ENCODE data around the gene TBX5.

The TBX5 gene

DNA sequence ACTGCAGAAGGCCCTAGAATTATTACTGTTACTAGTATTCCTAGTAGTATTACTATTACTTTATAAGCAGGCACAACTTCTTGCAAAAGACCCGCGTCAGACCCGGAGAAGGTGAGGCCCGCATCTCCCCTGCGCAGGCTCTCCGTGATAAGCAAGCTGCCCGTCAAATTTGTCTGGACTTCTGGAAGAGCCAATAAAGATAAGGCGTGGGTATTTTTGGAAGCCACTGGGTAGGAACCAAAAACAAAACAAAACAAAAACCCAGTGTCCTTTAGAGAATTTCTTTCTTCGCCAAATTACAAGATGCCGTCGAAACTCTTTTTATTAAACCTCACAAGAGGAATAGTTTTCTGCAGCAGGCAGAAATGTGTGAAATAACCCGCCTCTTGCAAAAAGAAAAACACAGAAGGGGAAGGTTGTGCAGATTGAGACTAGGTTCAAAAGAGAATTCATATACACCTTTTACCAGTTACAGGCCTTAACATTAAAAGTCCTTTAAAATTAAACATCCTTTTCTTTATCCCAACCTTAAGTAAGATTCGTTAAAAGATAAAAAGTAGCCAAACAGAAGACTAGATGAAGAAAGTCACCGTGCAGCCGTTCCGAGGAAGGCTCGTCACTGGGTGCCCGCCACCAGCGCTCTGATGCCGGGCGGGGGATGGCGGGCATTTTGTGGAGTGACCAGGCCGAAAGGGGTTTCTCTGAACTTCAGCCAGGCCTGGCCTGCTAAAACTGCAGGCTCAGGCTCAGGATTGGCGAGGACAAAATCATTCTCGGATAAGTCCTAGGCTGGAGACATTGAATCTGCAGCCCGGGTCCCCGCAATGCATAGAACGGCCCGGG lies 1.6 kb downstream of the TBX5 start:
- DNase-seq: no peak

DNA sequence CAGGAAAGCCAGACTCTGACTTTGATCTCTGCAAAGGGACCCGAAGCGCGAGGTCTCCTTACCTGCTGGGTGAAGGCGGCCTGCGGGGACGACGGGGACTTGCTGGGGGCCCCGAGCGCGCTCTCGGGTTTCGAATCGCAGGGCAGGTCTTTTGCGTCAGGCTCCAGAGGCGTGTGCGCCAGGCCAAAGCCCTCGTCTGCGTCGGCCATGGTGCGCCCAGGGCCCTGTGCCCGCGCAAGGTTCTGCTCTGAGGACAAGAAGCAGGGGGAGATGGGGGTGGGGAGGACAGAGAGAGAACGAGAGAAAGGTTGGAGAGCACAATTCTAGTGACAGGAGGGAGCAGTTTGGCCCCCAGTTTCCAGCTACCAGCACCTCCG lies 2.3 kb downstream of the TBX5 start:
- DNase-seq: no peak

DNA sequence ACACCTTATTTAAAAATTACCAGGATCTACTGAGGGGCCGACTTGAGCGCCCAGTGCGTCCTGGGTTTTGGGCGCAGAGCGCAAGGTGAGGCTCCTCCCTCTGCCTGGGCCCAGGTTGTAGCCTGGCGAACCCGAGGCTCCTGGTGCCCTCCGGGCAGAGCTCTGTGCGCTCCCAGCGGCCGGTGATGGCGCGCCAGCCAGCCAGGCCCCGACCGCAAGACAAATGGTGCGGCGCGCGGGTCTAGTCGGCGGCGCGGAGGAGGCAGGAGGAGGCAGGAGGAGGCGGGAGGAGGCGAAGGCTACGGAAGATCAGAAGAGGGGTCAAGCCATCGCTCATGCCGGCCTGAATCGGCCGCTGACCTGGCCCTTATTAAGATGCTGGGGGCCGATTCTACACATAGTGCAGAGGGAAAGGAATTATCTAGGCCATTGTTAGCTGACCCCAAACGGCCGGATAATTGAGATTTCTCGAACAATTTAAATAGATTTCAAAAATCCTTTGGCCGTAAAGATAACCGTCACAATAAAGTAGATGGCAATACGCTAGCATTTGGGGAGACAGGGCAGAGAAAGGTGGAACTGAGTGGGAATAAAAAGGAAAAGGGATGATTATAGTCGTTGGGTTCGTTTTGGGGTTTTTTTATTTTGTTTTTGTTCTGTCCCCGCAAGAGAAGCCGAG lies 2.8 kb downstream of the TBX5 start:
- DNase-seq: no peak

DNA sequence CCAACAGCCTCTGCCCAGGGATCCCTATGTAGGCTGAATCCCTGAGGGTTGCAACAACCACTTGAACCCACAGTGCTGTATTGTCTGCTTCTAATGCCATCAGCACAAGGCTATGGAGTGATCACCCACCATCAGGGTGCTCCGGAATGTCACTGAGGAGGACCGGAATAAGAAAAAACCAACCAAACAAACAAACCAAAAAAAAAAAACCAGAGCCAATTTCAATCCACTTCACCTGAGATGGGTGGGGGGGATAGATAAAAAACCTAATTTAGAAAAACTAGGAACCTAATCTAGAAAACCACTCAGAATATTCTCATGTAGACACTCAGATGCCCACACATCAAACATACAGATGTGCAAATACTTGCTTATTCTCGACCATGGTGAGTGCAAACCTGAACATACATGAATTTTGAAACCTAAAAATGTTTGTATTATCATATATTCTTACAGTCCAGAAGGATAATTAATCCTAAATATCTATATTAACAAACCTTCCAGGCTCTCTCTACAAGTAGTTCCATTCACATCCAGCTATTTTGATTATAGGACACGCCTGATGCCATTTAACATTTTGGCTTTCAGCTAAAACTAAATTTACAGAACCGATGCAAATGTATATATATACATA lies 3.7 kb downstream of the TBX5 start:
- no peak for DNase-seq

DNA sequence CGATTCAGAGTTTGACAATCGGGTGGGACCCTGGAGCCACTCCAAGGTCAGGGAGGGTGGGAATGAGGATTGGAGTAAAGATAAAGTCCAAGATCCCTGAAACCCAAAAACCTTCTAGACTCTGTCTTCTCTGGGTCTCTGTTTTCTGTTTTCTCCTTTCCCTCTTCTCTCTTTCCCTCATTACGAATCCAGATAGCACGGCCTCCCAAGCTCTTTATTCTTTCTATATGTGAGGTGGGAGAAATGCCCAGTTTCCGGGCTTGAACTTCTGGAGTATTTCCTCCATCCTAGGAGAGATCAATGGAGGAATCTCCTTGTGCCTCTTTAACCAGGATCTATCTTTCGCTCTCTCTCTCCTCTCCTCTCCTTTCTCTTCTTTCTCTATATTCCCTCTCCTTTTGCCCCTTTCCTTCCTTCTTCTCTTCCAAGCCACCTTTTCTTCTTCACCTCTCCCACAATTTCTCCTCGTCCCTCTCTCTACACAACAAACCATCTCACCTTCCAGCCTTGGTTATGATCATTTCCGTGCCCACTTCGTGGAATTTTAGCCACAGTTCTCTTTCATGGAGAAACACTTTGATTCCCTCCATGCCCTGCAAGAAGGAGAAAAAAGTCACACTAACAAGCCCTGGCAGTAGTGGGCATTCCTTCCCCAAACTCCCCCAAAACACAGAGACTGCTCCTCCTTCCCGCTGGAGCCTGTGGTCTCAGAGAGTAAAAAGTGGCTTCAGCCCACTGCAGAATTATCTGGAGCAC lies 4.4 kb downstream of the TBX5 start:
- DNase-seq: no peak

DNA sequence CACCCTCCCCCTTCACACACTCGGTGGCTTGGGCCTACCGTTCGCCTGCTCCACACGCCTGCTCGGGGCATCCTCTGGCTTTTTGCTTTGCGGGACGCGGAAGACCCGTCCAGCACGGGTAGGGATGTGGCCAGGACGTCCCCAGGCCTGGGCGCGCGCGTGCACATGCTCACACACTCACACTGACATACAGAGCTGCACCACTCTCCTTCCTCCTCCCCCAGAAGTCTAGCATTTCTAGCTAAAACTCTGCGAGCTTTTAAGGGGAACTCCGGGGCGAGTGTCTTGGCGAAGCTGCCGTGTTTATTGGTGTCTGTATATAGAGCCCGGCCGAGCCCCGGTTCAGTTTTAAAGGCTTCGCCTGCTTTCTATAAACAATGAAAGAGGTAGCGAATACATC lies 5.0 kb downstream of the TBX5 start:
- DNase-seq: no peak

DNA sequence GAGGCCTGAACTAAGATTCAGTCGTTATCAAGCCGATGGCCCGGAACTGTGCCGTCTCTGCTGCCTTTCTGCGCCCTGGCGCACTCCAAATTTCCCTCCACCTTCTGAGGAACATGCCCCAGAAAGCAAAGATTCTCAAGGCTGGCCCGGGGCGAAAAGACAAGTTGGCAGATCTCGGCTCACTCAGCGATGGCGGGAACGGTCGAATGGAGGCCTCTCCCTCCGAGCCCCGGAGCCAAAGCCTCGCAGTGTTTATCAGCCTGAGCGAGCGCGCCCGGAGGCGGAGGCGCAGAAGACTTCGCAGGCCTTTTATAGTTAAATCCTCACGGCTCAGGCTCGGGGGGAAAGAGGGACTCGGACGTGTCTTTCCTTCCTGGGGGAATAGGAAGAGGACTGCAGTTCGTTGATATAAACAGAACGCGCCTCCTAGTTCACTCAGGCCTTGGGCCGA lies 5.6 kb downstream of the TBX5 start:
- DNase-seq: no peak

DNA sequence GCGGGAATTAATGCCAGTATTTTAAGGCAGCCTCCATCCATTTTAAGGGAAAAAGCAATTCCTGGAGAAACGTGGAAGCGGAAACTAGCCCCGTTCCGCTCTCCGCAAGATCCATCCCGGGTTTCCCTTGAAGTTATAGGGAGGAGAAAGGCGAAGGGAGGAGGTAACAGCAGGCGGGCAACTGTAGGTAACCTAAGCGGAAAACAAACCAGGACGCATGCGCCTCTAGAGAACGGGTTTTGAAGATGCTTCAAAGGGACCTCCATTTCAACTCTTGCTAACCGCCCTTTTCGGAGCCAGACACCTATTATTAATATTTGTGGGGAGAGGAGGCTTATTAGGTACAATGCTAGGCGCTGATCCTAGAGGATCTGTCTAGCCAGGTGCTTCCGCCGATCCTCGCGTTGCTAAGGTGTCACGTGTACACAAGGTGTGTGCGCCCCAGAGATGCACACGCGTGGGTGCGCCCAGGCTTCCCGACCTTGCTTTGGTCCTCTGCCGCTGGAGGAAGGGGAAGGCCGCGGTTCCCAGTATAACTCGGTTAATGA lies 6.2 kb downstream of the TBX5 start:
- DNase-seq: no peak

DNA sequence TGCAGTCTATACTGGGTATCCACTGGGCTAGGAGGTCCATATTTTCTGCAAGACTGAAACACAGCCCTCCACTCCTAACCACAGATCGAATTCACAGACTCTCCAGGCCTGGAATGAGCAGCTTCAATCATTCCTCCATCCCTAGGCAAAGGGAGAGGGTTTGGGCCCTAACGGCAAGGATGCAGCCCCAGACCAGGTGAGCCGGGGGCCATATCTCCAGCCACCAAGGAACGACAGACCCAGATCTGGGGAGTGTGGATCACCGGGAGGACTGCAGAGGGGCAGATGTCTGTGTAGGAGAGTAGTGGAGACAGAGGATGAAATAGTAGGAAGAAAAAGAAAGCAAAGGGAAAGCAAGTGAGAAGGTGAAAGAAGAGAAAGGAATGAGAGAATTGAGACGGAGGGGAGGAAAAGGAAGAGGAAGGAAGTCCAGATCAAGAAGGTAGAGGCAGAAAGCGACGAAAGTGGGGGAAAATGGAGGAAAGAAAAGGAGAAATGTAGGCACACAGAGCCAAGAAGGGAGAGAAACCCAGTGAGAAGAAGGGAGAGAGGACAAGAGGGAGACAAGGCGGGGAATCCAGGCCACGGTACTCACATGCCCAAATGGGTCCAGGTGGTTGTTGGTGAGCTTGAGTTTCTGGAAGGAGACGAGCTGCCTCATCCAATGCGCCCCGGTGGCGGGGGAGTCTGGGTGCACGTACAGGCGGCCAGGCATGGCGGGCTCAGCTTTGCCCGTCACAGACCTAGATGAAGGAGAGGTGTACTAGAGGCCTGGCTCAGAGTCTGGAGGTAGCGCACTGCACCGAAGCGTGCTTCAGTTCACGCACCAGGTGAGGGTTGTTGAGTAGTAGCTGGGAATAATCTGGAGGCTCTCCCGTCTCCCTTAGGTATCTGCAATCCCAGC lies 7.7 kb downstream of the TBX5 start:
- no peak for DNase-seq

DNA sequence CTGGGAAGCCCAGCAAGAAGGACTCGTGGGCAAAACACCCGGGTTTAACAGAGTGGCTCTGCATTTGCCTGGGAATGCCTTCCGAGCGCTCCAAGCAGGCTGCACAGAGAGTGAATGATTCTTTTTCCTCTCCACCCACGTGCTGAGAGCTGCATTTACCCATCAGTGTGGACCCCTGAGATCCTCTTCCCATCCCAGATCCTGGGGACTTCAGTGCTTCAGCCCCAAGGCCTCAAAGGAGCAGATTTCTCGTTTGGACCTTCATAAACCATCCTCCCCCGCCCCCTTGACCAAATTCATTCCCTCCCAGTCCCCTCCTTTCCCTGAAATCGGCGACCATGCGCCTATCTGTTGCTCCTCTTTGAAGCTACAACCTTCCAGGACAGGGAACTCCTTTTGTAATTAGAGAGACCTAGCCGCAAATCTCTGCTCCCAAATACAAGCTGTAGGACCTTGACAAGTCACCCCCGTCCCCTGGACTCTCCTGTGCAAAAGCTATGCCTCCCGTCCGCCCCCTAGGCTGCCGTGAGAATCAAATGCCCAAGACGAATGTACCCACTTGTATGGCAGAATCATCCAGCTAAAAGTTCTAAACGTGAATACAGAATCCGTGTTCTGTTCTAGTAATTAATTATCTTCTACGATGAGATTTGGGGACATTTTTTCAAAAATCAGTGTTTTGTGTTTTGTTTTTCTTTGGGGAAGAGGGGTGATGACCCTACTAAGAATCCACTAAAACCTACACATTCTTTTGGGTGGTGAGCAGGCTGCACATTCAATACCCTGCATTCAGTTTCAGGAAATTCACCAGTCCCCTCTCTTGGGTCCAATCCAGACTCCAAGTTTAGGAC lies 8.8 kb downstream of the TBX5 start:
- DNase-seq: no peak

DNA sequence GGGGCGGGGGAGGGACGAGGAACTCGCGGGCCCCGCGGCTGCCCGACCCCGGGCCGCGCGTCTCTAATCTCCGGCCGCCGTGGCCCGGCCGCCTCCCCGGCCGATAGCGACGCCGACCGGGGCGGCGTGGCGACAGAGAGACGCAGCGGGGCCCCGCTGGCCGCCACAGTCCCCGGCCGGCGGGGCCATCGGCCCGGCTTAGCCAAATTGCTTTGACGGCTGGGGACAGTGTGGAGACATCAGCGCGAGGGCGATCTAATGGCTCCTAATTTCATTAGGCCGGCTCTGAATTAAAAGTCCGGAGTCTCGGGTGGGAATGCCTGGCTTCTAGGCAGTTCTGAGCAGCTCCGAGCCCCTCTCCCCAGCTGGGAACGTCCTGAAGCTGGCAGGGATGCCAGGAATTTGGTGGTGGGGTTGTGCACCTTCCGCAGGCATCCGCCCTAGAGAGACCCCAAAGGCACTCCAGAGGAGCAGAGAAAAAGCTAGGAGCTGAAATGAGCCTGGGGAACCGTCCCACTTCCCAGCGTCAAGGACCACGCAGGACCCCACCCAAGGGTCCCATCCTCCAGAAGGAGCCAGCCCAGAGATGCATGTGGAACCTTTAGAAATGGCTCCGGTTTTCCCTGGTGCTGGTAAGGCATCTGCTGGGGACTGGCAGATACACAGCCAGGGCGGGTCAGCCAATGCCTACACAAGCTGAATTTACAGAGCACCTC lies 9.6 kb downstream of the TBX5 start:
- no peak for DNase-seq

DNA sequence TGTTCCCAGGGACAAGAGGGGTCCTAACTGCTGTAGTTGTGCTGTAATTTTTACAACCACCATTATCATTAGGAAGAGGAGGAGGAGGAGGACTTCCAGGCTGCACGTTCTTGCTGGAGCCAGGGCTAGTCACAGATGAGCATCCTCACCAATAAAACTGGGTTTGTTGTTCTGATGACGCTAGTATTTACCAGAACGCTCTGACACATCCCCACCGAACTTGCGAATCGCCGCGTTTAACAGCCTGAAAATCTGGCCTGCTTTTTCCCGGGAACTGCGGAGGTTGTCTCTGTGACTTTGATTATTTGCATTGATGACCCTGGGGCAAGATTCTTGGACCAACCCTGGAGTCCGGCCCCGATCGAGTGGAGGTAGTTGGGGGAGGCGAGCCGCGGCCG lies 10.2 kb downstream of the TBX5 start:
- no peak for DNase-seq

DNA sequence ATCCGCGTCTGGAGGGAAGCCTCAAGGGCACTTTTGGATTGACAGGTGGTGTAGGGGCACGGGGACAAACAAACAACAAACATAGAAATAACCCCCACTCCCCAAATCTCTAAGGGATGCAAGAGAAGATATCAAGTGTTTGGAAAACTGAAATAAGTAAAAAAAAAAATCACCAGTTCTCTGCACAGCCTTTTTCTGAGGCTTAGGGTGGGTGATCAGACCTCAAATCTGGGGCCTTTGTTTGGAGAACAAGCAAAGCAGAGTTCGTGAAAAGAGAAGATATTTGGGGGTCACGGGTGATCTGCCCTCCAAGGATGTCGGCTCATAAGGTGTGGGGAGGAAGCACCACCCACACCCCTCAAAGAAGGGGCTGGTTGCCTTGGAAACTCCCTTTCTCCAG lies 10.7 kb downstream of the TBX5 start:
- no peak for DNase-seq

DNA sequence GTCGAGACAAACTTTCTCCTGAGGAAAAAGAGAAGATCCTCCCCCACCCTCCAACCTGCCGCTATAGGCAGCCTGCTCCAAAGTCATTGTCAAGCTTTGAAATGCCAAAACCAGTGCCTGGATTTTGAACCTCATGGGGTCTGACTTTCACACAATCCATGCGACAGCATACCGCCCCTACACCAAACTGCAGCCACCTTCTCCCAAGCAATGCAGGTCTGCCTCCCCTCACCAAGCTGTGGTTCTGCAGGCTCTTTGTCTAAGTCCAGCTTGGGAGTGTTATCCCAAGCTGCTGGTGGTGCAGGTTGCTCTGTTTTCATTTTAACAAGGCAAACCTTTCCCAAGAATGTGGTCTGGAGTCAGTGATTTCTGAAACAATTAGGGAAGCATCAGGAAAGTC lies 12.4 kb downstream of the TBX5 start:
- no peak for DNase-seq

DNA sequence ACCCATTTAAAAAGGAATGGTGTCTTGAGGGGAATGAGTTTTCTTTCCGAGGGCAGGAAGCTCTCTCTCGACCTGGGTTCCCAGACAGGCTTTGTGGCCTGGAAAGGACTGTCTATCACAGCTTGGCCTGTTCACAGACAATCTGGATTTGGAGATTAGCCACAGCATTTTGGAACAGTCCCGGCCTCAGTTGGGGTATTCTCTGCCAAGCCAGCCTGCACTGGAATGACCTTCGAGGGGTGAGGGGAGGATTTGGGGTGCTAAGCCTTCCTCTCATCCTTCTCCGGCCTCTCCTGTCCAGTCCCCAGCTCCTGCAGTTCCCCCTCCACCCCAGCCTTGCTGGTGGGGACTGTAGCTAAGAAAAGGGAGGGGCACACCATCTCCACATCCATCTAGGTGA lies 13.0 kb downstream of the TBX5 start:
- no peak for DNase-seq

DNA sequence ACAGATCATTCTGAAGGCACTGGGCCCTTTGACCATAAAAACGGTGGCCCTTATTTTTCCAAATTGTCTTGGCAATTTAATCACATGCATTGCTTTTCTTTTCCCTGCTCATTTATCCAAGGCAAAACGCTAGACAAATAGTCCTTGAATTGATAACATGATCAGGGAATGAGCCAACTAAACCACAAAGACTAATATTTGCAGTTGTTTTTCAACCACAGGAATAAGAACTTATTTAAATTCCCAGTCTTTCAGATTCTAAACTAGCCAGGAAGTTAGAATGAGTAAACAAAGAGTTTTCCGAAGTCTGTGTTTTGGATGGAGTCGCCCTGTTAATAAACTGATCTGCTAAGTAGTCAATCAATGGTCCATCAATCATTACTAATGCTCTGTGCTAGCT lies 14.9 kb downstream of the TBX5 start:
- DNase-seq: no peak

DNA sequence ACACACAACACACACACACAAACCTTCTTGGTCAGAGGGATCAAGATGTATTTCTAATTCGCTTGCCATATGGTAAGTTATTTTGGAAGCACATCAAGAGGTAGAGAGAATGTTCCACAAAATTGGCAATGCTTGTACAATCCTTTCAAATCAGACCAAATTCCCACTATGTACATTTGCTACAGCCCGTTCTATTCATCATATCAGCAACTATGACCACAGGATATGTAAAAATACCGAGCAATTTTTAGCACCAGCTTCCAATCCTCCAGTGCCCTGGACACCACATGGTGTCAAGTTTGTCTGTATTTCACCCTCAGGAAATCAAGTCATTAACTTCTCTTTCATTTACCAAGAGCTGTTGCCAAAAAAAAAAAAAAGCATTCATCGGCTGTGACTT lies 21.2 kb downstream of the TBX5 start:
- no peak for DNase-seq

DNA sequence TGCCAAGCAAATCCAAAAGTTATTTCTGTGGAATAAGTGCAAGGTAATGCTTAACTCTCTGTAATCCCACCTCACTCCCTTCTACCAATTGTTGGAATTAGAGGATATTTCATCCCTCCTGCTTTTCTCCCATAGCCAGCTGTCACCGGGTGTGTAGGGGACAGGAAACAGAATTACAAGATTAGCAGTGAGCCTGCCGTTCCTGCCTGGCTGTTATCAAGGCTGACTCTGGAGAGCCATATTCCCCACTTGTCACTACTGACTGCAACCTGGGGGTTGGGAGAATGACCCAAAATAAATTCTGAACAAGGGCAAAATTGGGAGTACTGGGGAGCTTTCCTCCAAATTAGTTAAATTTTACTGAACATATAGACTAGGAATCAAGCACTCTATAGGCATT lies 24.8 kb downstream of the TBX5 start:
- DNase-seq: no peak

DNA sequence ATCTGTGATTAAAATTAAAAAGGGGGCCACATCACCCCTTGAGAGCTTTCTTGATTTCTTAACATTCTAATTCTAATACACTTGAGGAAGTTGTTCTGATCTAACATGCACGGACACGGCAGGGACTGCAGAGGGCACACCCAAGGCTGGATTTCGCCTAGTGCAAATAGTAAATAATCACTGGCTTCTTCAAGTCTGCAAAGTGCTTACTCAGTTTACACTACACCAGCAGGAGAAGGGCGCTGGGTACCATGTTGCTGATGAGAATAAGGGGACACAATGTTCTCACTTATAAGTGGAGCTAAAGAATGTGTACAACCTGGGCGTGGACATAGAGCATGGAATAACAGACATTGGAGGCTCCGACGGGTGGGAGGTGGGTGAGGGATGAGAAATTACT lies 34.2 kb downstream of the TBX5 start:
- DNase-seq: no peak

DNA sequence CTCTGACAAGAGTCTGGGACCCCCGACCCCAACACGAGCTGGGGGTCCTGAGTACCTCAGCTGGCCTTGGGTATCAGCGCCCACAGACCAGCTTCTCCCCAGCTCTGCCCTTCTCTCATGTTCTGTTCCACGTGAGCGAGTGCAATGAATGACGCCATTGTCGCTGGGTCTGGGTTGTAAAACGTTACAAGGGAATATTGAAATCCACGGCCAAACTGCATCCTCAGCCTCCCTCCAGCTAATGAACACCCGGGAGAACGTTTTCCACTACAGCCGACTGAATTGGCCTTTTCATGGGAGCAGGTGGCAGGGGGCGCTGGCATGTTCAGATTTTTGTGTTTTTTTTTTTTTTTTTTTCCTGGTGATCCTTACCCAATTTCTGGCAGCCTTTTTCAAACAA lies 34.7 kb downstream of the TBX5 start:
- no peak for DNase-seq
